A673 (cell line): Measurements from ENCODE around the gene SSUH2. TPM values are rescaled to one million over a fixed set of nuclear protein-coding genes. Genes with fewer than 3 reads are reported as not detected.

ENCODE experiments used
- BruUV-seq: library from RNA; stranded (reverse); fragments of 400-500 nt; replicated peaks from 2 replicates; lab custom pipeline; 2021; lab: Mats Ljungman, UMichigan
- CTCF ChIA-PET: fragments of 300-600 bp; sonication (Branson Sonifier 250); formaldehyde crosslinking; loops from one replicate; lab custom pipeline; 2022; ENCODE audit warnings: antibody characterized with exemption; lab: Charles Lee
- POLR2A ChIA-PET: fragments of 300-600 bp; sonication (Branson Sonifier 250); formaldehyde crosslinking; loops from one replicate; lab custom pipeline; 2022; ENCODE audit warnings: antibody characterized with exemption; ENCODE audit not compliant: low non-redundant PET; lab: Charles Lee
- DNase-seq: peaks from one replicate; pipeline ENCODE4 v3.0.0-alpha.2; 2015; ENCODE audit warnings: low spot score
- H3K27ac ChIP-seq: fragments of 200-600 bp; sonication (generic); 2 replicates; pipeline ENCODE4 v1.5.1; 2016; ENCODE audit warnings: mixed run types, low read depth, mild to moderate bottlenecking, mixed read lengths, antibody characterized with exemption, low read length; ENCODE audit not compliant: poor library complexity, severe bottlenecking
- H3K27me3 ChIP-seq: fragments of 200-600 bp; sonication (generic); replicated peaks from 2 replicates; pipeline ENCODE4 v1.6.1; 2017; ENCODE audit warnings: mixed run types, low read depth, mild to moderate bottlenecking, mixed read lengths, antibody characterized with exemption, low read length; ENCODE audit not compliant: insufficient read depth, poor library complexity
- H3K36me3 ChIP-seq: fragments of 200-600 bp; sonication (generic); 2 replicates; pipeline ENCODE4 v1.6.1; 2016; ENCODE audit warnings: mixed run types, mild to moderate bottlenecking, mixed read lengths, antibody characterized with exemption, low read length; ENCODE audit not compliant: insufficient read depth, poor library complexity, severe bottlenecking
- H3K4me1 ChIP-seq: fragments of 200-600 bp; sonication (generic); 2 replicates; pipeline ENCODE4 v1.6.1; 2017; ENCODE audit warnings: mixed run types, mild to moderate bottlenecking, mixed read lengths, antibody characterized with exemption, low read length; ENCODE audit not compliant: insufficient read depth, poor library complexity, severe bottlenecking
- H3K4me3 ChIP-seq: fragments of 200-600 bp; sonication (generic); 2 replicates; pipeline ENCODE4 v1.5.1; 2016; ENCODE audit warnings: low read depth, mixed run types, mild to moderate bottlenecking, mixed read lengths, low read length; ENCODE audit not compliant: poor library complexity, severe bottlenecking
- H3K9me3 ChIP-seq: fragments of 200-600 bp; sonication (generic); 2 replicates; pipeline ENCODE4 v1.6.1; 2016; ENCODE audit warnings: mixed run types, low read depth, mild to moderate bottlenecking, mixed read lengths, antibody characterized with exemption, low read length; ENCODE audit not compliant: poor library complexity, severe bottlenecking
- EZH2 ChIP-seq: fragments of 200-600 bp; sonication (generic); IDR thresholded peaks from 2 replicates; pipeline ENCODE4 v1.6.1; 2017; ENCODE audit warnings: borderline replicate concordance, low read depth, mild to moderate bottlenecking, mixed read lengths, antibody characterized with exemption, low read length; ENCODE audit not compliant: poor library complexity, severe bottlenecking
- intact Hi-C: fragments of 100-400 bp; cut with micrococcal nuclease; formaldehyde crosslinking; loops from one replicate; pipeline ENCODE4 v1.10.0; 2022; ENCODE audit not compliant: unreplicated experiment
- total RNA-seq: library from RNA; stranded (reverse); gene quantifications from 2 replicates; pipeline ENCODE4 v1.2.3, GENCODE V29; 2021
- TF ChIP-seq, protein P1 (sequence below): fragments of 300-800, 200-600 bp; sonication (generic); conservative IDR thresholded peaks from 2 replicates; pipeline ENCODE4 v1.5.1; 2017; ENCODE audit warnings: low read depth, mild to moderate bottlenecking, antibody characterized with exemption, low read length, moderate library complexity, mixed read lengths

Gene SSUH2
- total RNA-seq, 1 experiment from 2014 or later, result 3.6 TPM

DNA sequence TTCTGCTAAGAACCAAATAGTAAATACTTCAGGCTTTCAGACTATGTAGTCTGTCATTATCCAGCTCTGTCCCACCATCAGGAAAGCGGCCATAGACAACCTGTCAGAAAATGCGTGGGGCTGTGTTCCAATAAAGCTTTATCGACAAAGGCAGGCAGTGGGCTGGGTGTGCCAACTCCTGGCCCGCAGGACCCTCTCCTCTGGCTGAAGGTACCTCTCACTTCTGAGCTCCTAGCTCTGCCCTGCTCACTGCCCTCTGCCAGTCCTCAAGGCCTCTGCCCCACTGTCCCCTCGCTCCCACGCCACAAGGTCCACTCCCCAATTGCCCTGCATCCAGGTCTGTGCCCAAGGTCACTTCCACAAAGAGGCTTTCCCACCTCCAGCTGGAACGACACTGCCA lies 20.0 kb downstream of the SSUH2 start:
- ChIA-PET POLR2A (no interaction called here), CTCF (interaction anchor here (0.8 kb wide), 1 partner anchor 183 kb away, joined by 4 read pairs; no protein-coding TSS in a partner anchor)
- H3K27ac ChIP-seq, result no peak overlapping the region
- intact Hi-C loops, result loop anchor here (5.0 kb wide), 1 partner anchor 312 kb away; no protein-coding TSS in a partner anchor
- H3K4me3 ChIP-seq, result no peak overlapping the region
- H3K36me3 ChIP-seq, result no peaks in the 10 kb centered on the region
- no peak for TF ChIP-seq EZH2
- TF ChIP-seq, protein P1, sequence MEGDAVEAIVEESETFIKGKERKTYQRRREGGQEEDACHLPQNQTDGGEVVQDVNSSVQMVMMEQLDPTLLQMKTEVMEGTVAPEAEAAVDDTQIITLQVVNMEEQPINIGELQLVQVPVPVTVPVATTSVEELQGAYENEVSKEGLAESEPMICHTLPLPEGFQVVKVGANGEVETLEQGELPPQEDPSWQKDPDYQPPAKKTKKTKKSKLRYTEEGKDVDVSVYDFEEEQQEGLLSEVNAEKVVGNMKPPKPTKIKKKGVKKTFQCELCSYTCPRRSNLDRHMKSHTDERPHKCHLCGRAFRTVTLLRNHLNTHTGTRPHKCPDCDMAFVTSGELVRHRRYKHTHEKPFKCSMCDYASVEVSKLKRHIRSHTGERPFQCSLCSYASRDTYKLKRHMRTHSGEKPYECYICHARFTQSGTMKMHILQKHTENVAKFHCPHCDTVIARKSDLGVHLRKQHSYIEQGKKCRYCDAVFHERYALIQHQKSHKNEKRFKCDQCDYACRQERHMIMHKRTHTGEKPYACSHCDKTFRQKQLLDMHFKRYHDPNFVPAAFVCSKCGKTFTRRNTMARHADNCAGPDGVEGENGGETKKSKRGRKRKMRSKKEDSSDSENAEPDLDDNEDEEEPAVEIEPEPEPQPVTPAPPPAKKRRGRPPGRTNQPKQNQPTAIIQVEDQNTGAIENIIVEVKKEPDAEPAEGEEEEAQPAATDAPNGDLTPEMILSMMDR, result no peak
- H3K27me3 ChIP-seq, result no peaks in the 10 kb centered on the region
- H3K9me3 ChIP-seq, result no peaks in the 10 kb centered on the region
- H3K4me1 ChIP-seq, result no peaks in the 10 kb centered on the region
- DNase-seq, result no peak
- no TSS peak for BruUV-seq

DNA sequence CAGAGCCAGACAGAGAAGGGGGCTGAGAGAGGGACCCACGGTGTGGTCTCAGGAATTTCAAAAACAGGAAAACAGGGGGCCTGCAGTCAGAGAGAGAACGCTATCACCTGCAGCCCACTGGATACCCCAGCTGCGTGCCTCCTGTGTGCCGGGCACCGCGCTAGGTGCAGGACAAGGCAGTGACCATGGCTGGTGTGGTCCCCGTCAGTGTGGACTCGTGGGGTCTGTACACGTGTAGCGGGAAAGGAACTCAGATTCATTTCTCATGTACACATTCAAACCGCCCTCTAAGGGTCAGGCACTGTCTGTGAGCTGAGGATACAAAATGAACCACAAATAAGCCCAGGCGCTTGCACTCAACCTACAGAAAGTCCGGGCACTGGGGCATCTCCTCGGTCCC lies 20.9 kb downstream of the SSUH2 start:
- no TSS peak for BruUV-seq
- CTCF ChIA-PET, result no interaction called here
- Histone ChIP-seq H3K36me3 (no peaks in the 10 kb centered on the region), H3K4me1 (no peaks in the 10 kb centered on the region), H3K27me3 (no peaks in the 10 kb centered on the region), H3K4me3 (no peak overlapping the region), H3K9me3 (no peaks in the 10 kb centered on the region), H3K27ac (no peak overlapping the region)
- intact Hi-C loops, result loop anchor here (1.0 to 5.0 kb wide), 4 partner anchors 181 to 311 kb away; no protein-coding TSS in a partner anchor
- no peak for TF ChIP-seq EZH2
- POLR2A ChIA-PET, result no interaction called here
- DNase-seq, result no peak

DNA sequence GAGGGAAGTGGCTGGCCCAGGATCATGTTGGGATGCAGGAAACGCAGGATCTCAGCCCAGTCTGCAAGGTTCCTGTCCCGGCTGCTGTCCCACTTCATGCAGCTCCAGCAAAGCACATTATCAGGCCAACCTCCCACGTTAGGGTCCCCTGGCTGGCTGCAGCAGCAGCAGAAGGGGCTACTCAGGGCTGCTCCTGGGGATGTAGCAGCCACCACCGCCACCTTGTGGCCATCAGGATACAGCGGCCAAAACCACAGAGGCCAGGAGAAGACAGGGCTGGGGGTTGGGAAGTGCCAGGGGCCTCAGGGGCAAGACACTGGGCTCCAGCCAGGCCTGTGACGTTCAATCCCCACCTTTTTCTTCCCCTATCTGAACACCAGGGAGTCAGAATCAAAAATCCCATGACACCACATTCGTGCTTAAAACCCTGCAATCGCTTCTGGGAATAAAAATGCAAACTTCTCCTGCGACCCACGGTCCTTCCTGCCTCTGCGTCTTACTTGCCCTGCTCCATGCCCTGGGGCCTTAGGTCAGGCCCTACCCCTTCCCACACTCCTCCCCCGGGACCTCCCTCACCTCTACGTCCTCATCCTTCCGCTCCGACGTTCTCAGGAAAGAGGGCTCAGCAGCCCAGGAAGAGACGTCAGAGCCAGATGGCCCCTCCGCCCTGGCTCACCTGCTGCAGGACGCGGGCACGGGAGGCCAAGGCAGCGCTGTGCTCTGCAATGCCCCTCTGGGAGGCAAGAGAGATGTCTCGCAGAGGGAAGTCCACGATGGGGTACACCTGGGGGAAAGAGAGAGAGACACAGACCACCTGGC lies 21.5 kb downstream of the SSUH2 start:
- H3K4me1 ChIP-seq, result no peaks in the 10 kb centered on the region
- peak; percentile 78 for DNase-seq
- TF ChIP-seq, protein P1, result peak; percentile 96
- TF ChIP-seq EZH2, result no peak
- H3K9me3 ChIP-seq, result no peaks in the 10 kb centered on the region
- no peak overlapping the region for H3K27ac ChIP-seq
- no TSS peak for BruUV-seq
- POLR2A ChIA-PET, result no interaction called here
- H3K27me3 ChIP-seq, result no peaks in the 10 kb centered on the region
- no peaks in the 10 kb centered on the region for H3K36me3 ChIP-seq
- H3K4me3 ChIP-seq, result no peak overlapping the region
- CTCF ChIA-PET, result interaction anchor here (0.6 to 1.3 kb wide), 4 partner anchors 181 to 1093 kb away, joined by 3 to 4 read pairs (median 4); no protein-coding TSS in a partner anchor
- intact Hi-C loops, result loop anchor here (1.0 to 5.0 kb wide), 4 partner anchors 181 to 311 kb away; no protein-coding TSS in a partner anchor
